Right atrium auricular region (tissue), 2 donors: Measurements from ENCODE around the gene TENT4A. TPM values are rescaled to one million over a fixed set of nuclear protein-coding genes. Genes with fewer than 3 reads are reported as not detected.

Experiments used
- DNase-seq: peaks from one replicate; pipeline ENCODE4 v3.0.0-alpha.2; 2019; ENCODE audit warnings: low spot score
- H3K27ac ChIP-seq, 2 donors: fragments of 200-600 bp; sonication (generic); 1 replicate in 1 of 2; 2 replicates in 1 of 2; pipeline ENCODE4 v1.5.1; 2016 to 2019
- H3K27me3 ChIP-seq, 2 donors: fragments of 200-600 bp; sonication (generic); one replicate each; pipeline versions ENCODE4 v1.5.1 to v1.6.0; 2017 to 2019
- H3K36me3 ChIP-seq: fragments of 200-600 bp; sonication (generic); one replicate; pipeline ENCODE4 v1.5.1; 2016
- H3K4me1 ChIP-seq, 2 donors: fragments of 200-600 bp; sonication (generic); one replicate each; pipeline versions ENCODE4 v1.5.1 to v1.6.0; 2017 to 2019
- H3K4me3 ChIP-seq, 2 donors: fragments of 200-600 bp; sonication (generic); 1 replicate in 1 of 2; 2 replicates in 1 of 2; pipeline ENCODE4 v1.5.1; 2017 to 2019; ENCODE audit warnings: mild to moderate bottlenecking in 1 of 2, moderate library complexity in 1 of 2
- H3K9me3 ChIP-seq, 2 donors: fragments of 200-600 bp; sonication (generic); one replicate each; pipeline ENCODE4 v1.5.1; 2019
- CTCF ChIP-seq, 2 donors: fragments of 200-600 bp; sonication (generic); IDR thresholded peaks; one replicate each; pipeline ENCODE4 v1.5.1; 2019; ENCODE audit warnings: antibody characterized with exemption in 2 of 2
- total RNA-seq, 2 donors: library from RNA; depleted of rRNA; stranded (reverse); fragments of >200 nt; gene quantifications; one replicate each; pipeline ENCODE4 v1.1.0, GENCODE V29; 2016

TENT4A gene
- total RNA-seq, 2 donors from 2014 or later, result 7.3 to 14.9 TPM

GRCh38 chr5:6754766-6755165, 41.5 kb downstream of the TENT4A start:
- Histone ChIP-seq H3K36me3 (peaks cover 74% of the 10 kb centered on the region), H3K4me3 (no peak overlapping the region), H3K27me3 (no peaks in the 10 kb centered on the region), H3K9me3 (no peaks in the 10 kb centered on the region), H3K27ac (no peak overlapping the region), H3K4me1 (no peaks in the 10 kb centered on the region)
- no peak for TF ChIP-seq CTCF (IDR thresholded peaks at IDR 0.05)
- no peak for DNase-seq

- no peaks in the 10 kb centered on the region for H3K4me1 ChIP-seq
- no peaks in the 10 kb centered on the region for H3K9me3 ChIP-seq
- DNase-seq, result no peak
- no peak for TF ChIP-seq CTCF (IDR thresholded peaks at IDR 0.05)
- H3K36me3 ChIP-seq, result peaks cover 68% of the 10 kb centered on the region
- no peak overlapping the region for H3K4me3 ChIP-seq
- no peak overlapping the region for H3K27ac ChIP-seq
- H3K27me3 ChIP-seq, result no peaks in the 10 kb centered on the region
These were observed 42.3 kb downstream of the TENT4A start for GRCh38 chr5:6755519-6755918.

- TF ChIP-seq CTCF (IDR thresholded peaks at IDR 0.05), result no peak
- H3K4me1 ChIP-seq, result no peaks in the 10 kb centered on the region
- H3K27ac ChIP-seq, result no peak overlapping the region
- H3K9me3 ChIP-seq, result no peaks in the 10 kb centered on the region
- no peak for DNase-seq
- no peak overlapping the region for H3K4me3 ChIP-seq
- peaks cover 66% of the 10 kb centered on the region for H3K36me3 ChIP-seq
- H3K27me3 ChIP-seq, result no peaks in the 10 kb centered on the region
These were observed 42.7 kb downstream of the TENT4A start for GRCh38 chr5:6755941-6756340.

GRCh38 chr5:6757414-6757969, 44.3 kb downstream of the TENT4A start:
- Histone ChIP-seq H3K27ac (no peak overlapping the region), H3K4me3 (no peak overlapping the region), H3K4me1 (no peaks in the 10 kb centered on the region), H3K36me3 (peaks cover 51% of the 10 kb centered on the region), H3K9me3 (no peaks in the 10 kb centered on the region), H3K27me3 (no peaks in the 10 kb centered on the region)
- no peak for TF ChIP-seq CTCF (IDR thresholded peaks at IDR 0.05)
- DNase-seq, result no peak

- no peaks in the 10 kb centered on the region for H3K27me3 ChIP-seq
- no peaks in the 10 kb centered on the region for H3K9me3 ChIP-seq
- H3K4me3 ChIP-seq, result no peak overlapping the region
- no peaks in the 10 kb centered on the region for H3K4me1 ChIP-seq
- TF ChIP-seq CTCF (IDR thresholded peaks at IDR 0.05), result no peak
- H3K36me3 ChIP-seq, result peaks cover 43% of the 10 kb centered on the region
- no peak for DNase-seq
- no peak overlapping the region for H3K27ac ChIP-seq
These were observed 45.0 kb downstream of the TENT4A start for GRCh38 chr5:6758236-6758635.

- no peaks in the 10 kb centered on the region for H3K4me1 ChIP-seq
- no peaks in the 10 kb centered on the region for H3K9me3 ChIP-seq
- no peak overlapping the region for H3K4me3 ChIP-seq
- peaks cover 39% of the 10 kb centered on the region for H3K36me3 ChIP-seq
- no peaks in the 10 kb centered on the region for H3K27me3 ChIP-seq
- DNase-seq, result no peak
- H3K27ac ChIP-seq, result no peak overlapping the region
- no peak for TF ChIP-seq CTCF (IDR thresholded peaks at IDR 0.05)
These were observed 45.5 kb downstream of the TENT4A start for GRCh38 chr5:6758706-6759105.
